Effector memory CD8-positive, alpha-beta T cell (primary cell): Measurements from ENCODE around the gene MGAT3.
"Not testable (repeated sequence)": the region's sequence is repeated elsewhere in the genome, so short reads cannot be mapped to it uniquely, and the experiment has no call there.

ENCODE experiments used
- ATAC-seq: fragments of 150-1000 bp; cut with Tn5 transposase; replicated peaks from 2 replicates; pipeline ENCODE4 v1.10.0; 2021; ENCODE audit warnings: mild to moderate bottlenecking, moderate library complexity
- DNase-seq, 3 experiments: peaks; one replicate each; pipeline ENCODE4 v3.0.0; 2021
- H3K27ac Mint-ChIP-seq, 2 donors: one replicate each; pipeline ENCODE4 v1.8.0; 2022; ENCODE audit warnings: mild to moderate bottlenecking in 2 of 2, mixed read lengths in 2 of 2, moderate library complexity in 2 of 2
- H3K27me3 Mint-ChIP-seq, 2 donors: one replicate each; pipeline ENCODE4 v1.8.0; 2022; ENCODE audit warnings: mixed read lengths in 2 of 2
- H3K36me3 Mint-ChIP-seq: one replicate; pipeline ENCODE4 v1.8.0; 2022; ENCODE audit warnings: mild to moderate bottlenecking, moderate library complexity, mixed read lengths; ENCODE audit not compliant: insufficient read depth
- H3K4me1 Mint-ChIP-seq, 2 donors: one replicate each; pipeline ENCODE4 v1.8.0; 2022; ENCODE audit warnings: low read depth in 2 of 2, mixed read lengths in 2 of 2
- H3K4me3 Mint-ChIP-seq, 2 donors: one replicate each; pipeline ENCODE4 v1.8.0; 2022; ENCODE audit warnings: mild to moderate bottlenecking in 2 of 2, mixed read lengths in 2 of 2, moderate library complexity in 2 of 2
- H3K9me3 Mint-ChIP-seq, 2 donors: one replicate each; pipeline ENCODE4 v1.8.0; 2022; ENCODE audit warnings: mixed read lengths in 2 of 2
- total RNA-seq, 9 experiments: gene quantifications; one replicate each; lab custom pipeline; 2026; lab: John Stamatoyannopoulos, UW

MGAT3 gene, protein sequence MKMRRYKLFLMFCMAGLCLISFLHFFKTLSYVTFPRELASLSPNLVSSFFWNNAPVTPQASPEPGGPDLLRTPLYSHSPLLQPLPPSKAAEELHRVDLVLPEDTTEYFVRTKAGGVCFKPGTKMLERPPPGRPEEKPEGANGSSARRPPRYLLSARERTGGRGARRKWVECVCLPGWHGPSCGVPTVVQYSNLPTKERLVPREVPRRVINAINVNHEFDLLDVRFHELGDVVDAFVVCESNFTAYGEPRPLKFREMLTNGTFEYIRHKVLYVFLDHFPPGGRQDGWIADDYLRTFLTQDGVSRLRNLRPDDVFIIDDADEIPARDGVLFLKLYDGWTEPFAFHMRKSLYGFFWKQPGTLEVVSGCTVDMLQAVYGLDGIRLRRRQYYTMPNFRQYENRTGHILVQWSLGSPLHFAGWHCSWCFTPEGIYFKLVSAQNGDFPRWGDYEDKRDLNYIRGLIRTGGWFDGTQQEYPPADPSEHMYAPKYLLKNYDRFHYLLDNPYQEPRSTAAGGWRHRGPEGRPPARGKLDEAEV
- total RNA-seq = 0 to 0.87 (median 0.07) reads per million in 9 experiments

DNA sequence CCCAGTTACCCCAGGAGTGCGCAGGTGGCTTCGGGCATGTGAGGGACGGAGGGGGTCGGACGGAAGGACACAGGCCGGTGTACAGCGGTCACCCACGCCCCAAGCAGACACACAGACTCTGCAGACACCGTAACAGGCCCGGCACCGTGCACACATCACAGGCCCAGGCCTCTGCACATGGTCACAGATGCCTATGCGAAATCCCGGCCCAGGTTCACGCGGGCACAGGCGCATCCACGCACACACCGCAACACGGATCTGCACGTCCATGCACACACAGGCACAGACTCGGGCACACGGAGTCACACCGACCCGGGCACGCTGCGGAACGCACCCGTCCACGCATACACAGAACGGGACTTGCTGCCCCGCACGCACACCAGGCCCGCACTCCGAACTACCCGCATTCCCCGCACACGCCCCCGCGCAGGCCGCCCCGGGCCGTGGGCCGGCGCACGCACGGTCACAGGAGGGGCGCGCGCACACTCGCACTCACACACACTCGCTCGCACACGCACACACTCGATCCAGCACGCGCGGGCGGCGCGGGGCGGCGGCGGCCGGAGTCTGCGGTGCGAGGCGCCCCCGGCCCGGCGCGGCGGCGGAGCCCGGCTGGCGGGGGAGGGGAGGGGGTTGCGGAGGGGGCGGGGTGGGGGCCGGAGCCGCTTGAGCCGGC, at the start of gene MGAT3:
Gene MGAT3 (plus strand): TSS at position 491 of the 676 bp plus-strand sequence. CDS start 30,336 bp downstream, outside the sequence.
- DNase-seq (no peak), ATAC-seq (no peak)
- H3K4me3 Mint-ChIP-seq = peak within 1 kb of the TSS; percentile 72 to 73
- H3K9me3 Mint-ChIP-seq = peaks cover 0 to 2% of the 10 kb centered on the region in 2 donors
- peaks cover 11 to 20% of the 10 kb centered on the region in 2 donors for H3K4me1 Mint-ChIP-seq
- no peaks in the 10 kb centered on the region for H3K36me3 Mint-ChIP-seq
- no peak within 1 kb of the TSS for H3K27ac Mint-ChIP-seq
- peaks cover 50 to 69% of the 10 kb centered on the region in 2 donors for H3K27me3 Mint-ChIP-seq

DNA sequence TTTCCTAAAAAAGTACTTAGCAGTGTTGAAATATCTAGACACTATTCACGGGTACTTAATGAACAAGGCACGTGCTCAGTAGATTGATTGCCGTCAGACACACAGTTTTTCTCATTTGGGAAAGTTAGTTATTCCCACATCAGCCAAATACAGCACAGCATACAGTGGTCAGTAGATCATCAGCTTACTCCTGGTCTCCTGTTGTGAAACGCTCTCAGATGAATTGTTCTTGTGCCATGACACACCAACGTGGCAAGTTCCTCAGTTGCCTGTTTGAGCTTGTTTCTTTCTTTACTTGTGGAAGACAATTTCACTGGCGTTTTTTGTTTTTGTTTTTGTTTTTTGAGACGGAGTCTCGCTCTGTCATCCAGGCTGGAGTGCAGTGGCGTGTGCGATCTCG, 48.6 kb upstream of the MGAT3 start:
- Mint-ChIP-seq H3K36me3 (peaks cover 30% of the 10 kb centered on the region), H3K9me3 (no peaks in the 10 kb centered on the region), H3K4me1 (peaks cover 17 to 39% of the 10 kb centered on the region in 2 donors), H3K27ac (no peak overlapping the region), H3K27me3 (no peaks in the 10 kb centered on the region), H3K4me3 (no peak overlapping the region)
- ATAC-seq (no peak), DNase-seq (no peak)

DNA sequence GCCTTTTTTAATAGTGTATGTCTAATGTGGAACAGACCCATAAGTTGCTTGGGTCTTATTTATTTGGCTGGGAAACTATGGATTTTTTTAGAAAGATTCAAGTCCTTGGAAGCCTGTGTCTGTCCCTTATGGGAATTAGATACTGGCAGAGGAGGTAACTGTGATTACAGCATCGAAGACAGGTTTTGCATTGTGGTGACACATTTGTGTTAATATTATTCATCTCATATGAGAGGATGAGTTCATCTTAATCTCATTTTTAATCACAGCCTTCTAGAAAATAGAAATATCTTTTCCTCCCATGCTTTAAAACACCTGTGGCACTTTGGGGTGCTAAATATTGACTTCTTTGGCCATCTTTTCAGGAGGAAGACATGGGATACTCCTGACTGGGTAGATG, 48.0 kb upstream of the MGAT3 start:
- H3K27ac Mint-ChIP-seq = peak overlapping the region; percentile 17 to 68
- no peak for ATAC-seq
- peaks cover 17 to 38% of the 10 kb centered on the region in 2 donors for H3K4me1 Mint-ChIP-seq

DNA sequence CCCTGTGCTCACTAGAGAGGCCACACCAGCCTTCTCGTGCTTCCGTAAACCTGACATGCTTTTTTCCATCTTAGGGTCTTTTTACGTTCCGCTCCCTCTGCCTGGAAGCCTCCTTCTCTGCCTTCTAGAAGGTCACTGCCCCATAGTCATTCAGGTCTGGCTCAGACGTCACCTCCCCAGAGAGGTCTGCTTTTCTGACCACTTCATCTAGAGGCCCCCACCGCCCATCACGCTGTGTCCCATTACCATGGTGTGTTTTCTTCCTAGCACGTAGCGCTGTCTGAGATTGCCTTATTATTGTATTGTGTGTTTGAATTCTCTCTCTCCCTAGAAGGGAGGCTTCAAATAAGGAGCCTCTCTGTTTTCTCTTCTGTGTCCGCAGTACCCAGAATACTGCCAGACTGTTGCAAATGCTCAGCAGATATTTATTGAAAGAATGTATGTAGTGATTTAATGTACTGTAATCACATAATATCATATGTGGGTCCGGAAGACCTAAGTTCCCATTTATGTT, 47.2 kb upstream of the MGAT3 start:
- no peaks in the 10 kb centered on the region for H3K27me3 Mint-ChIP-seq
- ATAC-seq (no peak), DNase-seq (no peak)
- H3K4me3 Mint-ChIP-seq = no peak overlapping the region
- no peaks in the 10 kb centered on the region for H3K9me3 Mint-ChIP-seq
- H3K36me3 Mint-ChIP-seq = peaks cover 24% of the 10 kb centered on the region
- peak overlapping the region; percentile 26 to 68 for H3K27ac Mint-ChIP-seq
- H3K4me1 Mint-ChIP-seq = peaks cover 20 to 41% of the 10 kb centered on the region in 2 donors

More for the DNA sequence above, 48.0 kb upstream of the MGAT3 start:
- Mint-ChIP-seq H3K36me3 (peaks cover 29% of the 10 kb centered on the region), H3K9me3 (no peaks in the 10 kb centered on the region), H3K27me3 (no peaks in the 10 kb centered on the region), H3K4me3 (no peak overlapping the region)
- DNase-seq = no peak

DNA sequence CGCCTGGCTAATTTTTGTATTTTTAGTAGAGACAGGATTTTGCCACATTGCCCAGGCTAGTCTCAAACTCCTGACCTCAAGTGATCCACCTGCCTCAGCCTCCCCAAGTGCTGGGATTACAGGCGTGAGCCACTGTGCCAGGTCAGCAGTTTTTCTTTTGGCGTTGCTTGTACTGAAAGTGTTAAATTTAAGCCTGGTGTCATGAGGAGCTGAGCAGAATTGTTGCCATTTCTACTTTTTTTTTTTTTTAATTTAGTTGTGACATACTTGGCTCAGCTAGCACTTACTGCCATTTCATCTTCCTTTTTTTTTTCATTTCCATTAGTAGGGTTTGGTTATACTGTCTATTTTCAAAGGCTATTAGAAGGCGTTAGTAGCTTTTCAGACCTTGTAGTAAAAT, 46.5 kb upstream of the MGAT3 start:
- Mint-ChIP-seq H3K9me3 (no peaks in the 10 kb centered on the region), H3K4me1 (peaks cover 19 to 41% of the 10 kb centered on the region in 2 donors), H3K27ac (peak overlapping the region in 1 of 2 donors; percentile 26), H3K27me3 (no peaks in the 10 kb centered on the region), H3K36me3 (peaks cover 24% of the 10 kb centered on the region), H3K4me3 (no peak overlapping the region)
- ATAC-seq (no peak), DNase-seq (no peak)

DNA sequence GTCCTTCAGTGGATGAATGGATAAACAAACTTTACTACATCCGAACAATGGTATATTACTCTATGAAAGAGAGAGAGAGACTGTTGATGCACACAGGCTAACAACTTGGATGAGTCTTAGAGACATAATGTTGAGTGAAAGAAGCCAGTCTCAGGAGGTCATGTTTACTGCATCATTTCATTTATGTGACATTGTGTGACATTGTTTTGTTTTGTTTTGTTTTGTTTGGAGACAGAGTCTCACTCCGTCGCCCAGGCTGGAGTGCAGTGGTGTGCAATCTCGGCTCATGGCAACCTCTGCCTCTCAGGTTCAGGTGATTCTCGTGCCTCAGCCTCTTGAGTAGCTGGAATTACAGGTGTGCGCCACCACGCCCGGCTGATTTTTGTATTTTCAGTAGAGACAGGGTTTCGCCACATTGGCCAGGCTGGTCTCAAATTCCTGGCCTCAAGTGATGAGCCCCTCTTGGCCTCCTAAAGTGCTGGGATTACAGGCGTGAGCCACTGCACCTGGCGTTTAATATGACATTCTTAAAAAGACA, 44.9 kb upstream of the MGAT3 start:
- DNase-seq, H3K27me3 Mint-ChIP-seq, H3K9me3 Mint-ChIP-seq, ATAC-seq: not testable (repeated sequence)
- H3K4me1 Mint-ChIP-seq = peaks cover 19 to 39% of the 10 kb centered on the region in 2 donors
- peak overlapping the region in 1 of 2 donors; percentile 52 for H3K27ac Mint-ChIP-seq
- H3K4me3 Mint-ChIP-seq = peak overlapping the region; percentile 50 to 55
- peaks cover 22% of the 10 kb centered on the region for H3K36me3 Mint-ChIP-seq

DNA sequence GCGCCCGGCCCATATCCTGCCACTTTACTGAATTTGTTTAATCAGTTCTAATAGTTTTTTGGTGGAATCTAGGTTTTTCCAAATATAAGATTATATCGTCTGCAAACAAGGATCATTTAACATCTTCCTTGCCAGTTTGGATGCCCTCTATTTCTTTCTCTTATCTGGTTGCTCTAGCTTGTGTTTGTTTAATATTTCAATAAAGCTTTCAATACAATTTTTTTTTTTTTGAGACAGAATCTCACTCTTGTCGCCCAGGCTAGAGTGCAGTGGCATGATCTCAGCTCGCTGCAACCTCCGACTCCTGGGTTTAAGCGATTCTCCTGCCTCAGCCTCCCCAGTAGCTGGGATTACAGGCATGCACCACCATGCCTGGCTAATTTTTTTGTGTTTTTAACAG, 43.6 kb upstream of the MGAT3 start:
- Mint-ChIP-seq H3K4me1 (peaks cover 16 to 33% of the 10 kb centered on the region in 2 donors), H3K36me3 (peaks cover 23% of the 10 kb centered on the region), H3K4me3 (peak overlapping the region; percentile 50 to 55), H3K27ac (peak overlapping the region; percentile 10 to 44)
- DNase-seq, H3K9me3 Mint-ChIP-seq, ATAC-seq, H3K27me3 Mint-ChIP-seq: not testable (repeated sequence)

DNA sequence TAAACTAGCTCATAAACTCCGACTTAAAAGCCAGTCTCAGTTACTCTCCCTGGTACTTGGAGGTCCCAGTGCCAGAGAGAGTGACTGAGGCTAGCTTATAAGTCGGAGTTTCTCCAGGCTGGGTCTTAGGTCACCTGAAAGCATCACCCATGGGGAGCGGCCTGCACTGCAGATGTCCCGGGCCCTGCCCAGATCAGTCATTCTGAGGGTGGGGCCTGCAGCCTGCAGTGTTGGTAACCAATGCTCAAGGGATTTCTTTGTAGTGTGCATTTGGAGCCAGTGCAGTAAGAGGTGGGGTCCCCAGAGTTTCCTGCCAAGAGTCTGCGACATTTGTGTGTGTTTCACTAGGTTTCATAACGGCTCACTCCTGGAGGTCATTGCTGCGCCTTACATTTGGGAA, 42.4 kb upstream of the MGAT3 start:
- peaks cover 16 to 30% of the 10 kb centered on the region in 2 donors for H3K4me1 Mint-ChIP-seq
- no peak overlapping the region for H3K4me3 Mint-ChIP-seq
- H3K9me3 Mint-ChIP-seq = no peaks in the 10 kb centered on the region
- ATAC-seq (no peak), DNase-seq (no peak)
- H3K27me3 Mint-ChIP-seq = no peaks in the 10 kb centered on the region
- H3K27ac Mint-ChIP-seq = peak overlapping the region; percentile 85 to 89
- H3K36me3 Mint-ChIP-seq = peaks cover 29% of the 10 kb centered on the region

DNA sequence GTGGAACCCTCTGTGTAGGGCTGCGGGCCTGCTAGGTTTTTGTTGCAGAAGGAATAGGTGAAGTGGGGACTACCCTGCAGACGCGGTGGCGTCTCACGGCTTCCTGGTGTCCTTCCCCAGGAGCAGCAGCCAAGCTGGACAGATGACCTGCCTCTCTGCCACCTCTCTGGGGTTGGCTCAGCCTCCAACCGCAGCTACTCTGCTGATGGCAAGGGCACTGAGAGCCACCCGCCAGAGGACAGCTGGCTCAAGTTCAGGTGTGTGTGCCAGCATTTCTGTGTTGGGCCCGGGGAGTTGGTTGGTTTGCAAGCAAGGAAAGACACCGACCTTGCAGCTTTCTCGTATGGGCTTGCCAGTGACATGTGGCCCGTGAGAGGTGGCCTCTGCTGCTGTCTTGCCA, 41.9 kb upstream of the MGAT3 start:
- ATAC-seq (no peak), DNase-seq (no peak)
- Mint-ChIP-seq H3K27ac (no peak overlapping the region), H3K4me3 (no peak overlapping the region), H3K9me3 (no peaks in the 10 kb centered on the region), H3K4me1 (peaks cover 15 to 26% of the 10 kb centered on the region in 2 donors), H3K27me3 (no peaks in the 10 kb centered on the region), H3K36me3 (peaks cover 31% of the 10 kb centered on the region)

DNA sequence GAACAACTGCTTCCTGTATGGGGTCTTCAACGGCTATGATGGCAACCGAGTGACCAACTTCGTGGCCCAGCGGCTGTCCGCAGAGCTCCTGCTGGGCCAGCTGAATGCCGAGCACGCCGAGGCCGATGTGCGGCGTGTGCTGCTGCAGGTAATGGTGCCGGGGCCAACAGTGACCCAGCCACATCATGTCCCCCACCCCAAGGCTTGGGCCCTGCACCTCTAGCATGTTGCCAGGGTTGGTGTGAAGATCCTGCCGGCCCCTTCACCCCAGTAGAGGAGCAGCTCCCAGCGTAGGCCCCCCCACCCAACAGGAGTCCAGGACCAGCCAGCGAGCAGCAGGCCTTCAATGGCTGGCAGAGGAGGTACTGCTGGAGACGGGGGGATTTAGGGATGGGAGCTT, 41.3 kb upstream of the MGAT3 start:
- no peak overlapping the region for H3K4me3 Mint-ChIP-seq
- H3K36me3 Mint-ChIP-seq = peaks cover 30% of the 10 kb centered on the region
- no peak overlapping the region for H3K27ac Mint-ChIP-seq

DNA sequence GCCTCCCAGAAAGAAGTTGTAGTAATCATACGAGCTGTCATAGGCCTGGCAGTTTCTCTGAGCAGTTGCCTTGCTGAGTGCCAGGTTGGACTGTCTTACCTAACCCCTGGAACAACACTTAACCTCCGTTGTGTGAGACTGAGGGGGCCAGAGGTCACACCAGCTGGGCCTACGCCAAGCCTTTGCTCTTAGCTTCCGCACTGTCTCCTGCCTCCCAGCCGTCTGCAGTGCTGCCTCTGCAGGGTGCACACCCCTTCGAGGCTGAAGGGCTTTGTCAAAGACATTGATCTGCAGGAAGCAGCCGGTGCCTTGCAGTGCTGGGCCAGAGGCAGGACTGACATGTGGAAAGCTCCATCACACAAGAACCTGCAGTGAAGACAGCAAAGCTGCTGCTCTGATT, 40.5 kb upstream of the MGAT3 start:
- H3K36me3 Mint-ChIP-seq = peaks cover 32% of the 10 kb centered on the region
- DNase-seq (no peak), ATAC-seq (no peak)
- no peak overlapping the region for H3K4me3 Mint-ChIP-seq
- no peak overlapping the region for H3K27ac Mint-ChIP-seq
- H3K27me3 Mint-ChIP-seq = no peaks in the 10 kb centered on the region
- peaks cover 18 to 23% of the 10 kb centered on the region in 2 donors for H3K4me1 Mint-ChIP-seq
- no peaks in the 10 kb centered on the region for H3K9me3 Mint-ChIP-seq

More for the DNA sequence above, 41.3 kb upstream of the MGAT3 start:
- ATAC-seq (no peak), DNase-seq (no peak)
- H3K27me3 Mint-ChIP-seq = no peaks in the 10 kb centered on the region
- H3K9me3 Mint-ChIP-seq = no peaks in the 10 kb centered on the region
- H3K4me1 Mint-ChIP-seq = peaks cover 15 to 26% of the 10 kb centered on the region in 2 donors

DNA sequence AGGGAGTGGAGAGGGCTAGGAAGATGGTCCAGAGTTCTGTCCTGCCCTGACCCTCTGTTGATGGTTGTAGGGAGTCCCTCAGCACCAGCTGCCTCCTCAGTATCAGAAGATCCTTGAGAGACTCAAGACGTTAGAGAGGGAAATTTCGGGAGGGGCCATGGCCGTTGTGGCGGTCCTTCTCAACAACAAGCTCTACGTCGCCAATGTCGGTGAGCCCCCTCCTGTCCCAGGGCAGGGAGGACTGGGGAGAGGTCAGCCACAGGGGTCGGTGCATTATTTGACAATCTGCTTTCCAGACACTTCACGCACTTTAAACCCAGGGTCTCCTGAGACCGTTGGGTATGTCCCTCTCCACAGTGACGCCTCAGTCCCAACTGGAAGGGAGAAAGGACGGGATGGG, 39.2 kb upstream of the MGAT3 start:
- ATAC-seq (no peak), DNase-seq (no peak)
- Mint-ChIP-seq H3K4me3 (no peak overlapping the region), H3K27ac (no peak overlapping the region), H3K9me3 (no peaks in the 10 kb centered on the region), H3K36me3 (peaks cover 40% of the 10 kb centered on the region), H3K27me3 (no peaks in the 10 kb centered on the region), H3K4me1 (peaks cover 9 to 12% of the 10 kb centered on the region in 2 donors)

DNA sequence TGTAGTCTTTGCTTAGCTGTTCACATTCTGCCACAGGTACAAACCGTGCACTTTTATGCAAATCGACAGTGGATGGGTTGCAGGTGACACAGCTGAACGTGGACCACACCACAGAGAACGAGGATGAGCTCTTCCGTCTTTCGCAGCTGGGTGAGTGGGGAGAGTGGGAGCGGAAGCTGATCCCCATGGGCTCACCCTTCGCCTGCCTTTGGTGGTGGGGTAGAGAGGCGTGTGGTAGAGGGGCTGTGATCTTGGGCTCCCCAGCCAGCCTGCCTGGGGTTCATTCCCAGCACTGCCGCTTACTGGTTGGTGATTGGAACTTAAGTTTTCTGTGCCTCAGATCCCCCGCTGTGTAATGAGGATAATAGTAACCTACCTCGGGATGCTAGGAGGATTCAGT, 38.1 kb upstream of the MGAT3 start:
- H3K4me3 Mint-ChIP-seq = no peak overlapping the region
- H3K36me3 Mint-ChIP-seq = peaks cover 40% of the 10 kb centered on the region
- ATAC-seq (no peak), DNase-seq (no peak)
- H3K27me3 Mint-ChIP-seq = no peaks in the 10 kb centered on the region
- peak overlapping the region in 1 of 2 donors; percentile 75 for H3K27ac Mint-ChIP-seq
- no peaks in the 10 kb centered on the region for H3K9me3 Mint-ChIP-seq
- H3K4me1 Mint-ChIP-seq = peaks cover 7 to 8% of the 10 kb centered on the region in 2 donors
